NCI-H128 (cell line): ENCODE results near the gene MAPKAP1.

ENCODE experiments used
- DNase-seq: peaks from one replicate; lab custom pipeline; 2025; ENCODE audit not compliant: unreplicated experiment; lab: John Stamatoyannopoulos, UW

MAPKAP1 gene

GRCh38 chr9:125706651-125707471 lies at the start of gene MAPKAP1:
Gene MAPKAP1 (minus strand): TSS chr9:125707208. CDS start chr9:125672574, 34,634 bp downstream.
- peak; percentile 91 for DNase-seq

GRCh38 chr9:125756518-125756917 lies 49.5 kb upstream of the MAPKAP1 start:
- DNase-seq = no peak

GRCh38 chr9:125755340-125755739 lies 48.3 kb upstream of the MAPKAP1 start:
- no peak for DNase-seq

- DNase-seq = no peak
Measured at GRCh38 chr9:125754096-125754495, 47.1 kb upstream of the MAPKAP1 start.

DNA sequence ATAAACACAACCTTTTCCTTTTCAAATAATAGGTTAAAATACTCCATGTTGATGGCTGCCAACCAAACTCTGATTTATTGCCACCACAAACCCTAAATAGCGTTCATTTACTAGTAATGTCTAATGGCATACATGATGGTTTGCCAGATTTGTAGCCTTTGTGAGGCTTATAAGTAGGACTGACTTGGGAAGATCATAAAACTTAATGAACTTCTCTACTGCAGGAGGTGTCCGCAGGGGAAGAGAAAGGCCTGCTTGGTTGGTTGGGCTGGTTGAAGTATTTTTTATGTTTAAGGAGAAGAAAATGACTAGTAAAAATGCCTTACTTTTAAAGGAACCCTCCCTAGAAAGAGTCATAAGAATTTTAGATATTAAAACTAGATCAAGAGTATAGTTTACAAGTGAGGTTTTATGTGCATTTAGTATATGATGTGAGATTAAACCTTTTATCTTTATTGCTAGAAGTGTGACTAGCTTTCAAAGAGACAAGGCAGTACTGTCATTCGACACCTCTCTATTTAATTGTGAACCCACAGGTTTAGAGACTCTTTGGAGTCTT lies 45.1 kb upstream of the MAPKAP1 start:
- DNase-seq = peak; percentile 15

DNA sequence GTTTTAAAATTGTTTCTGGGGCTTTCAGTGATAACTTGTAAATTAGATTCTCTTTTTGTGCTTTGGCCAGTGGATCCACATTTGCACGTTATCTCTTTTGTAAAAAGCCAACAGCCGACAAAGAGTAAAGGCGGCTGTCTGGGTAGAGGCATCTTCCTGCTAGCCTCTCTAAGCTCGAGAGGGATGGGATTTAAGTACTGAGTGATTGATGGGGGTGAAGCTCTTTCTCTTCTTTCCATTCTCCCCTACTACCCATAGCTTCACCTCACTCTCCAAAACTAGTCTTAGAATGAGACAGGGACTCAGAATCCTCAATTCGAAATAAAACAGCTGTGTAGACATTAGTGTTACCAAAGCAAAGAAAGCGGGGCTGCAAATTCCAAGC lies 43.6 kb upstream of the MAPKAP1 start:
- peak; percentile 12 for DNase-seq

DNA sequence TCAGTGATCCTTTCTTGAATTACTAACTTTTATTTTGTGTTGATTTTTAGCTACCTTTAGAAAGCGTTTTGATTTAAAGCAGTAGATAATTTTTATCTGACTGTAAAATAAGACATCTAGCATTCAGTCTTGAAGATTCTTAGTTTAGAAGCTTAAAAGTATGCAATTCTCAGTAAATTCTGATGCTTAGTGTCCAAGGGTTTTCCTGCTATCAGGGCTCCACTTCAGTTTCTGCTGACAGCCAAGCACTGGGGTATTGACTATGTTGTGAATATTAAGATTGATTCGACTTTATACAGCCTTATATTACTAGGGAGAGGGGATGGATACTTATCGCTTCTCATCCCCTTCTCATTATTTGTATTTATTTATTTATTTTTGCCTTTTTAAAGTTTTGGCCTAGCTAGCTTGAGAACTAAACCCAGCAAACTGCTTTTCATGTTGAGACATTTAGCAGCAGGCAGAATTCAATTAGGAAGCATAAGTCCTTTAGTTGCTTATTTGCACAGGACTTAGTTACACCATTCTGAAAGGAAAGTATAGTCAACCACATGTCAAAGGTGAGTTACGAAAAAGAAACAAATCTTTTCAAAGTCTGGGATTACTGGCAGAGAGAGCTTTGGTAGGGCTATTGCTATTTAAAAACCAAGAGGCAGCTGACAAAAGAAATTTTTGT lies 43.1 kb upstream of the MAPKAP1 start:
- no peak for DNase-seq

DNA sequence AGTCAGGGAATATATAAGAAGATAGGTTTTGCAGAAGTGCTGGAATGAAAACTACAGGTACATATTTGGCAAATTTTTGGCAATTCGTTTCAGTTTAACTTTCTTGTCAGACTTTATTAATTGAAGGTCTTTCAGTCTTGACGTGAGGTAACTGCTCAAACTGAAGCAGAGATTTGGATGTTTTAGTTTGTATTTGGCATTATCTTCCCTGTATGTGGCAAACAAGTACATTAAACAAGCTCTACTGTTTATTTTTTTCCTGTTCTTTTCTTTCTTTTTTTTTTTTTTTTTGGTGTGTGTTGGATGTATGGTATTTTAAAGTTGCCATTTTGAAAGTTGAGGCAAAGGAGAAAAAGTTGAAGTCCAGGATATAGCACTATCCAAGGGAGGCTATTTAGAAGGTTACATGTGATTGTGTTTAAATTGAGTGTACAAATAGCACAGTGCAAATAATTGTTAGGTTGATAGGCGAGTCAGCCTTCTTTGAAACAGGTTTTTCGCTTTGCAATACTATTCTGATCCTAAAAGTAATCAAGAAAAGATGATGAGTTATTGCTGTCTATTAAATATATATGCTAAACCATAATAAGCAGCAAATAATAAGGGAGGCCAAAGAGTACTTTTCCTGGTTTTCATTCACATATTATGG lies 42.4 kb upstream of the MAPKAP1 start:
- DNase-seq = no peak

DNA sequence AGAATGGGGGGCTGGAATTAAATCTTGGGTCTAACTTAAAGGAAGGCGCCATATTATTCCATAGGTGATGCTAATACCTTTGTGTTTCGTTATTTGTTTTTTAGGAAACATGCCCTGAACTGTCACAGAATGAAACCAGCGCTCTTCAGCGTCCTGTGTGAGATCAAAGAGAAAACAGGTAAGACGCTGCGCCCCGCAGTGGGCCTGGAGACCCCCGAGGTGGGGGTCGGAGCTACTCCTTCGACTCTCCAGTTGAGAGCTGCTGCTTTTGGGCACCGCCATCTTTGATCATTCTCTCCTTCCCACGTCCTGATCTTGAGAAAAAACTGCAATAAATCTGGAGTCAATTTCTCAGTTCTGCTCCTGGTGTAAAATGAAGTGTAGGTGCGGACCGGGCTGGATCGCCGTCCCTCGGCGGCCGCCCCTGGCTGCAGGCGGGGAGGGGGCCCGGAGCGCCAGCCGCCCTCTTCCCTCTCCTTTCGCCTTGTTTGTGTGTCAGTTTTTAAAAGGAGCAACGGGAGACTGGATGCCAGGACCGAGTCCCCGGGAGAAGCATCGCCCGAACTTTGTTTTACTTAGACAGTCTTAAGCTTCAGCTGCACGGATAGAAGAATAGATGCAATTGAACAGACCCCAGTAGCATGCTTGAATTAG lies 41.6 kb upstream of the MAPKAP1 start:
- no peak for DNase-seq

GRCh38 chr9:125747765-125748445 lies 40.9 kb upstream of the MAPKAP1 start:
- DNase-seq = no peak

DNA sequence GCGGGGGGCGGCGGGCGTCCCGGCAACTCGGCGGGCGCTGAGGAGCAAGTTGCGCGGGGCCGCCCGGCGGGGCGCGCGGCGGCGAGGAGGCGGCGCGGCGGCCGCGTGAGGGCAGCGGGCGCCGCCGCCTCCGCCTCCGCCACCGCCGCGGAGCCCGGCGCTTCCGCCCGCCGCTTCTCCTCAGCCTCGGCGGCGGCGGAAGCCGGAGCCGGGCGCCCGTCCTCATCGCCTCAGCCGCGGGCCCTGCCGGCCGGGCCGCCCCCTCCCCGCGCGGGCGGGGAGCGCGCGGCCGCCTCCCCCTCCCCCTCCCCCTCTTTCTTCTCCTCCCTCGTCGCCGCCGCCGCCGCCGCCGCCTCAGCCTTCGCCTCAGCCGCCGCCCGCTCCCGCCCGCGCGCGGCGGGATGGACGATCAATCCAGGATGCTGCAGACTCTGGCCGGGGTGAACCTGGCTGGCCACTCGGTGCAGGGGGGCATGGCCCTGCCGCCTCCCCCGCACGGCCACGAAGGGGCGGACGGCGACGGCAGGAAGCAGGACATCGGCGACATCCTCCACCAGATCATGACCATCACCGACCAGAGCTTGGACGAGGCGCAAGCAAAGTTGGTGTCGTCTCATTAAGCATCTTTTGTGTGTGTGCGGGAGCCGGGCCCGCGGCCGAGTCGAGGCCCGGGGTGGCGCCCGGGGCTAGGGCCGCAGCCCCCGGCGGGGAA lies 40.2 kb upstream of the MAPKAP1 start, which contains the start of gene PBX3:
TSS of gene PBX3 (plus strand) at position 321 of the 712 bp plus-strand sequence.
- DNase-seq = no peak

- DNase-seq = no peak
Measured at GRCh38 chr9:125746774-125747052, 39.7 kb upstream of the MAPKAP1 start.

GRCh38 chr9:125746017-125746773 lies 39.2 kb upstream of the MAPKAP1 start:
- peak; percentile 89 for DNase-seq

DNA sequence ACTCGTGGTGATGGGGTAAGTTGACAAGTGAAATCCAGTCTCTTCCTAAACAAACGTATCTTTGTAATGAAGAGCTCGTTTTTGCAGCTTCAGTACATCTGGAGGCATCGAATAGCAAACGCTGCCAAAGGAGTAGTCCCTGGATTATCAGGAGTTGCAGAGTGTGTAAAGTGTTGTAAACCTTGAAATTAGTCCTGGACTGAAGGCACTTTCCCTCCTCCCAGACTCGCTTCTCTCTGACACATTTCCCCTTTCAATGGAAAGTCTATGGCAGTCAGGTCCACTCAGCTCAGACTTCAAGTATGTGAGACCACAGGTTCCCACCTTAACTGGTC lies 38.6 kb upstream of the MAPKAP1 start:
- no peak for DNase-seq

DNA sequence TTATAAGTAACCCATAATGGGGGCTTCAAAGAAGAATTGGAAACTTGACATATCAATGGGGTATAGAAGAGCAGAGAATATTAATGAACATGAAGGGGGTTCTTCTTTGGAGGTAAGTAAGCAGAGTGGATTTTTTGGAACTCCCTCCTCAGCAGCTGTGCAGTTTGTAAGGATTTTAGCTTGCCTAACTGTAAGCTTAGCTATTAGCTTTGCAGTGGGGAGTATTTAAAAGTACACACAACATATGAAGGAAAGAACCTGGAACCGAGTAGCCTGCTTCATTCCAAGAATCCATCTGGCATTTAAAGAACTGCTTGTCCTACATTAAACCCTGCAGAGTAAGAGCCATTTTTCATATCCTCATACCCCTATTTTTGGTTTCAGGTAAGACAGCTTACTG lies 38.0 kb upstream of the MAPKAP1 start:
- DNase-seq = no peak

DNA sequence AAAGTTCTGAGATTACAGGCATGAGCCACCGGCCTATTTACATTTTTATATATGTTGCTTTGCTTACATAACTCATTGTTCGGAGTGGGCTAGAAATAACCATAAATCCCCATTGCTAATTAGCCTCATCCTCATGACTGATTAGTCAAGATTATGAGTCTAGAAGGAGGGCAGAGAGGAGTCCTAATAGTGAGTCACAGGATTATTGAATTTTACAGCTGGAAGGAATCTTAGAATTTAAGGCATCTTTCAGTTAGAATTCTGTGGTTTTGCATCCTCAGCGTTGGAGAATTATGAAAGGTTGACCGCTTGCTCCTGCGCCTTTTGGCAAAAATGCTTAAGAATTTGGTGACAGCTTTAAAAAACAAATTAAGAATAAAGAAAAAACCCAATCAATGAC lies 37.6 kb upstream of the MAPKAP1 start:
- DNase-seq = no peak

DNA sequence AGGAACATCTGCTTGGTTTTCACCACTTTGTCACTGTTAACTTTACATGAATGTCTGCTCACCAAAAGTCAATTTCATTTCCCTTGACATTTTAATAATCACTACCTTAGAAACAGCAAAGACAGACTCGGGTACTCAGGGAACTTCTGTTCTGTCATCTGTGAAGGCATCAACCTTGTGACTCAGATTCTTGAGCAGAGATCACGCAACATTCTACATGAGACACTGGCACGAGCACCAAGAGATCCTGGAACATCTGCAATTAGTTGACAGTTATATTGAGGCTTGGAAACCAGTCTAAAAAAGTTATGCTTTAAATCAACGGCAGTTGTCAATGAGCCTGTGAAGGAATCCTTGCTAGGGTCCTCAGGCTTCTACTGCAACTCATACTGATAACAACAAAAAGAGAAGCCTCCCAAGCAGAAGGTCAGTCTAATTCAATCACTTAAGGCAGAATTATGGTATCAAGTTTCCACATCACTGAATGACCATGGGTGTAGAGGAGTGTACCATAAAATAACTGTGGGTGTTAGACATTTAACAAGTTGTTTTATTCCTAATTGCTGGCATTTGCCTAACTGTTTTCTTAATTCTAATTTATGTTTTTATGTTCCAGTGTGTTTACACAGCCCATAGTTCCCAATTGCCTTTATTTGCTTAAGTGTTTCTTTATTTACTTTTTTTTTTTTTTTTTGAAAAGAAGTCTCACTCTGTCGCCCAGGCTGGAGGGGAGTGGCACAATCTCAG lies 36.8 kb upstream of the MAPKAP1 start:
- DNase-seq = no peak

DNA sequence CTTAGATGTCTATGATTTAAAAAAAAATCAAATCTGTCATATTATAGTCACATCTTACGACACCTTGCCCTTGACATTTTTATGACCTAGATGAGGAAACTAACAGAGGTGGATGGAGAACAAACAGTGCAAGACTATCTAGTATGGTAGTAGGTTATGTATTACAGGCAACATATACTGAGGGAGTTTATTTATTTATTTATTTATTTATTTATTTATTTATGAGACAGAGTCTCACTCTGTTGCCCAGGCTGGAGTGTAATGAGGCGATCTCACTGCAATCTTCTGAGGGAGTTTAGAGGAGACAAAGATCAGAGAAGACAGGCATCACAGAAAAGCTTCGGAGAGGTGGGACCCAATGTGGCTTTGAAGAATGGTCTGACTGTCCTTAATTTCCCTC lies 35.6 kb upstream of the MAPKAP1 start:
- no peak for DNase-seq

DNA sequence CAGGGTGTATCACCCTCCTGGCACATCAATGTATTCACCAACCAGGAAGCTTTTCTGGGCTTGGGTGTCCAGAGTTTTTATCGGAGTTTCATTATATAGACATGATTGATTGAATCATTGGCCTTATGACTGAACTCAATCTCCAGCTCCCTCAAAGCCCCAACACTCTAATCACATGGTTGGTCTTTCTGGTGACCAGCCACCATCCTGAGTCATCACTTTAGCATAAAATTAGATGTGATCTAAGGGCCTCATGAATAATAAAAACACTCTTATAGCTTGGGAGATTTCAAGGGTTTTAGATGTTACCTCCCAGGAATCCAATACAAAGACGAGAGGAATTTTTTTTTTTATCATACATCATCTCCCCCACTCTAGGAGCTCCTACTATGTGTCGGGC lies 32.4 kb upstream of the MAPKAP1 start:
- no peak for DNase-seq
